ENCODE data around the gene GTF2IRD1.
"Not testable (repeated sequence)": the region's sequence is repeated elsewhere in the genome, so short reads cannot be mapped to it uniquely, and the experiment has no call there.

Gene GTF2IRD1

DNA sequence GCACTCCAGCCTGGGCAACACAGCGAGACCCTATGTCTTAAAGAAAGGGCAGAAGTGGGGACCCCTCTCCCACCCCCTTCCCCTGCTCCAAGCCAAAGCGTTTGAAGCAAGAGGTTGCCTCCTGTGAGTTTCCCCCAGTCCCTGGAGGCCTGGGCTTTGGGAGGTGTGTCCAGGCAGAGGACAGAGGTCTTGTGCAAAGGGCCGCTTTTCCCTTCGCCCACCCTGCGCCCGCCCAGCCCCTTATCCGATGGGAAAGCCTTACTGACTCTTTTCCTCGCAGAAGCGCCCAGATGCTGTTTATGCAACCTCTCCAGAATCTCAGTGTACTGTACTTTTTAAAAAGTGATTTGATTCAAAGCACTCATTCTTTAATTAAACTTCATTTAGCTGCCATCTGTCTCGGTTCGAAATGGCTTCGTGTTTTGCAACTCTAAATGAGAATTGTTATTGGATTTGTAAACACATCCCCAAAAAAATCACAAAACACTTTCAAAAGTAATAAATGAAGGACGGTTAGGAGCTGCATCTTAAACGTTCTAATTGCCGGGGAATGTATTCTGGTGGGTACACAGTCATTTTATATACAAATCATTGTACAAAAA lies 153.3 kb downstream of the GTF2IRD1 start:
- no peak for DNase-seq

- no peak for DNase-seq
These were observed 158.5 kb downstream of the GTF2IRD1 start for GRCh38 chr7:74612015-74612829.

- DNase-seq, result no peak
These were observed 162.5 kb downstream of the GTF2IRD1 start for GRCh38 chr7:74615933-74616780.

DNA sequence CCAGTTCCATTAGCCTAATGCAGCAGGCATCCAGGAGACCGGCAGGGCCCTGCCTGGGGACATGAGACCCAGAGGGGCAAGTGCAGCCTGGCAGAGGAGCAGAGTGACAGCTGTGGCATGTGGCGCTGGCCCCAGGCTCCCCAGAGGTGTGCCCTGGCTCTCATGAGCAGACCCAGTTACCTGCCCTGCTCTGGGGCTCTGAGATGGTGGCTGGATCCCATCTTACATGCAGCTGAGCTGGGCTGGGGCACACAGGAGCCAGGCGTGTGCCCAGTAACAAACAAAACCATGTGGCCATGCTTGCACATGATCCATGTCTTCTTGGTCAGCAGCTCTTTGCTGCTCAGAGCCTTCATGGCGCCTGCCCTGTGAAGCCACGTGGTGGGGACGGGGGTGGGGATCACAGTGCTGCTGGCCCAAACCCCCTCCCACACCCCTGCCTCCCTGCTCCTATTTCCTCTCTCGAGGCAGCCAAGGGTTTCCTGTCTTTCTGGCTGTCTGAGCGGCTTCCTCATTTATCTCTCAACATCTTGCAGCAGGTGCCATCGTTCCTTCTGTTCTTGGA lies 163.6 kb downstream of the GTF2IRD1 start:
- DNase-seq, result peak; percentile 5 to 46

DNA sequence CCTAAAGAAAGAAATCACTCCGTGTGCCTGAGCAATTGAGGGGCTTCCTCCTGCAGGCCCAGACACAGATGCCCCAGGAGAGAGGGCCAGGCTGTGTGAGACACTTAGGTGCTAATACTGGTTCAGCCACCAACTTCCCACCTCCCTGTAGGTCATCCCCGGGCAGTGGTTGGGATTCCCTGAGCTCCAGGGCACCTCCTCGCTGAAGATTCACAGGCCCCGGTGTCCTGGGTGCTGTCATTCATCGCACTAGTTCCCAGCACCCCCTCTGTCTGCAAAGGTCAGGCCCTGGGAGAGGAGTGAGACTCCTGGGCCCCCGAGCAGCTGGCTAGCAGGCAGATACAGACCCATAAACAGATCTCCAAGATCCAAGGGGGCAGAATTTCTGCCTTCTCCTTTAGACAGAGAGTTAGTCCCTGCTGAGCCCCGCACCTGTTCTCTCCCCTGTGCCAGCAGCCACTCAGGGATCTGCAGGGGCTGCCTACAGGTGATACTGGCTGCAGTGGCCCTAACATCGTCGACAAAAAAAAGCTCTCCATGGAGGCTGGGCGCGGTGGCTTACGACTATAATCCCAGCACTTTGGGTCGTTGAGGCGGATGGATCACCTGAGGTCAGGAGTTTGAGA lies 165.6 kb downstream of the GTF2IRD1 start:
- DNase-seq, result no peak

DNA sequence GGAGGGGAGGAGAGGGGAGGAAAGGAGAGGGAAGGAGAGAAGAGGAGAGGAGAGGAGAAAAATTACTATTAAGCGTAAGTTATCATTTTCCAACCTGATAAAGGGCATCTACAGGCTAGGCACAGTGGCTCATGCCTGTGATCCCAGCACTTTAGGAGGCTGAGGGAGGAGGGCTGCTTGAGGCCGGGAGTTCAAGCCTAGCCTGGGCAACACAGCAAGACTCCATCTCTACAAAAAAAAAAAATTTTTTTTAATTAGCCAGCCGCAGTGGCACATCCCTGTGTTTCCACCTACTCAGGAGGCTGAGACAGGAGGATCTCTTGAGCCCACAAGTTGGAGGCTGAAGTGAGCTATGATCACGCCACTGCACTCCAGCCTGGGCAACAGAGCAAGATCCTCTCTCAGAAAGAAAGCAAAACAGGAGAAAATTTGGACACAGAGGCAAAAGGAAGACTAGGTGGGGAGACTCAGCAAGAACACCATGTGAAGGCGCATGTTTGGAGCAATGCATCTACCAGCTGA lies 168.6 kb downstream of the GTF2IRD1 start:
- DNase-seq, result no peak

- no peak for DNase-seq
These were observed 169.4 kb downstream of the GTF2IRD1 start for GRCh38 chr7:74623135-74623534.

GRCh38 chr7:74625446-74625845 lies 171.7 kb downstream of the GTF2IRD1 start:
- DNase-seq, result no peak

DNA sequence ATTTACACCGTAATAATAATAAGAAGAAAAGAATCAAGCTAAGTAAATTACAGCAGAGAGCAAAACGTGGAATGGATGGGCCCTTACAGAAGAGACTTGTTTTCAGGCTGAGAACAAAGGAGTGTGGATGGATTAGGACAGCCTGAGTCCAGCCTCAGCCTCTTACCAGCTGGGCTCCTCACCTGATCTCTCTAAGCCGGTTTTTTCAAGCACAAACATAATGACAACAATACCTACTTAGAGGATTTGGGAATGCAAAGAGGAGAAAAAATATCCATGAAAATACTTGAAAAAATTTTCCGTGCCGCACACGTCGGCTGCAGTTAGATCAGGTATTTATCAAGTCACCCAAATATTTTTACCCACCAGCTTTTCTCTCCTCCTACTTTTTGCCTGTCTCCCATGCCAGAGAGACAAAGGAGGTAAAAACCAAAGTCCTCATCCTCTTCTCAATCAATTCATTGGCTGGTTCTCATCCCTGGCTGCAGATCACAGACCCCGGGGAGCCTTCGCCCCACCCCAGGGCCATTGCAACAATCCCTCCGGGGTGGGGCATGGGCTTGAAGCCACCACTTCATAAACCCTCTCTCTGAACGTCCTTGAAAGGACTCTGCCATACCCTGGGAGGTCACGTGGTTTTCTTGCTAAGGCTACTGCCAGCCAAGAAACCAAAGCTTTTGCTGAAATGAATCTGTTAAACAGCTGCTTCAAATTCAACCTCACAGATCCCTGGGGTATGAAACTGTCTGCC lies 174.1 kb downstream of the GTF2IRD1 start:
- no peak for DNase-seq

GRCh38 chr7:74632505-74632904 lies 178.8 kb downstream of the GTF2IRD1 start:
- no peak for DNase-seq

DNA sequence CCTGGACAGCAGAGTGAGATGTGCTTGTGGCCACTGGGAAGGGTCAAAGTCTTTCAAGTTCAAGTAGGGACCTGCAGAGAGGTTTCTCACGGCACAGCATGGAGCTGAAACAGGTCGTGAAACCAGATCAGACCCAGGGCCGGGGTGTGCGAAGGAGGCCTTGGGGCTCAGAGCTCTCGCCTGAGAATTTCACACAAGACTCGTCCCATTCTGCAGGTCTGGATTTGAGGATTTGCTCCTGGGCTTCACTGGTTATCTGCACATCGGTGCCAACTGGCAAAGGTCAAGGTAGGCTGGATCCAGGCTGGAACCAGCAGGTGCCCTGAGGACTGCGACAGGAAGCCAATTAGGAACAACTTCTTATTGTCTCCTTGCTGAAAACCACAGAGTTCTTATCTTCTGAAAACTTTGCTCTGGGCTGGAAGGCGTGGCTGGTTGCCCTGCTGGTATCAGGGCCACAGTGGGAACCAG lies 179.8 kb downstream of the GTF2IRD1 start:
- DNase-seq, result no peak

DNA sequence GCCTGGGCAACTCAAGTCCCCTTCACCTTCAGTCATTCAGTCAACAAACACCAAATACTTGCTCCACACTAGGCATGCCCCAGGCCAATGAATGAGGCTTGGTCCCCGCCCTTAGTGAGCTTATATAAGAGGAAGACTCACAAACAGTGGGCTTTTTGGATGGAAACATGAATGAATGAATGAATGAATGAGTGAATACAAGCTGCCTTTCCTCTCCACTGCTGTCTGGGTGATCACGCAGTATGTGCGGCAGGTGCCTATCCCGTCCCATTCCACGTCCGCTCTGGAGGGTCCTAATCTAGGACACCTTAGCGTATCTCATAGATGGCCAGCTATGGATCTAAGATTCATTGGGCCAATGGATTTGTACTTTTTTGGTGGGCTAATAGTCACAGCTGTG lies 184.0 kb downstream of the GTF2IRD1 start:
- no peak for DNase-seq

- DNase-seq, result peak; percentile 10 to 79
These were observed 196.3 kb downstream of the GTF2IRD1 start for GRCh38 chr7:74650055-74650454.

DNA sequence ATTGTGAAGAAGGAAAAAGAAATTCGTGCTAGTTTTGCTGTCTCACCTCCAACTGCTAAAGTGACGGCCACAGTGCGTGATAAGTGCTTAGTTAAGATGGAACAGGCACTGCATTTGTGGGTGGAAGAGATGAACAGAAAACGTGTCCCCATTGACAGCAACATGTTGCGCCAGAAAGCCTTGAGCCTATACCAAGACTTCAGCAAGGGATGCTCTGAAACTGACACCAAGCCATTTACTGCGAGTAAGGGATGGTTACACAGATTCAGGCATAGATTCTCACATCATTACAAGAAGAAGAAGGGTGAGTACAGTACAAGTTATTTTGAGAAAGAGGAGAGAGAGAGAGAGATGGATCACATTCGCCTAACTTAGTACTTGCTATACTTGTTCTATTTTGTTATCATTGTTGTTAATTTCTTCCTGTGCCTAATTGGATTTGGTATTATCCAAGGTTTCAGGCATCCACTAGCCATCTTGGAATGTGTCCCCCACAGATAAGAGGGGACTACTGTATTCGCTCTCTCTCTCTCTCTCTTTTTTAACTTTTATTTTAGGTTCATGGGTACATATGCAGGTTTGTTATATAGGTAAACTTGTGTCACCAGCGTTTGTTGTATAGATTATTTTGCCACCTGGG lies 196.9 kb downstream of the GTF2IRD1 start:
- not testable (repeated sequence) for DNase-seq

GRCh38 chr7:74651133-74651504 lies 197.4 kb downstream of the GTF2IRD1 start:
- not testable (repeated sequence) for DNase-seq

Data from bone marrow (tissue), 2 donors.